Keratinocyte (primary cell): ENCODE measurements around the gene GLIPR1. TPM values are rescaled to one million over a fixed set of nuclear protein-coding genes. Genes with fewer than 3 reads are reported as not detected.

Source experiments
- DNase-seq: peaks from one replicate; pipeline ENCODE4 v3.0.0-alpha.2; 2011; ENCODE audit warnings: low read depth, missing footprints, low spot score
- FAIRE-seq: peaks from 2 replicates; lab custom pipeline; 2011; peaks lifted over from hg19 to GRCh38; lab: Jason Lieb, UNC
- H2AFZ ChIP-seq: 2 replicates; pipeline ENCODE4 v1.6.0; 2012; ENCODE audit warnings: low read length, control low read depth, inconsistent platforms; ENCODE audit not compliant: control insufficient read depth
- H3K27ac ChIP-seq: 2 replicates; pipeline ENCODE4 v1.5.1; 2011; ENCODE audit warnings: low read length; ENCODE audit not compliant: control insufficient read depth, insufficient read depth
- H3K27me3 ChIP-seq: 3 replicates; pipeline ENCODE4 v1.6.0; 2011; ENCODE audit warnings: low read length; ENCODE audit not compliant: control insufficient read depth, insufficient read depth; ENCODE audit errors: extremely low read depth
- H3K36me3 ChIP-seq, 2 experiments: 2 replicates in 1 of 2; 3 replicates in 1 of 2; pipeline ENCODE4 v1.5.1; 2011; ENCODE audit warnings: low read length in 2 of 2, mild to moderate bottlenecking in 1 of 2; ENCODE audit not compliant: control insufficient read depth in 2 of 2, insufficient read depth in 2 of 2; ENCODE audit errors: extremely low read depth in 1 of 2
- H3K4me1 ChIP-seq: 3 replicates; pipeline ENCODE4 v1.5.1; 2011; ENCODE audit warnings: low read length; ENCODE audit not compliant: control insufficient read depth, insufficient read depth; ENCODE audit errors: extremely low read depth
- H3K4me2 ChIP-seq: 3 replicates; pipeline ENCODE4 v1.6.0; 2011; ENCODE audit warnings: low read depth, low read length; ENCODE audit not compliant: control insufficient read depth, insufficient read depth; ENCODE audit errors: extremely low read depth
- H3K4me3 ChIP-seq, 3 experiments: fragments of 200-600 bp in 1 of 3; sonication (generic) in 1 of 3; 2 replicates in 2 of 3; 3 replicates in 1 of 3; pipeline ENCODE4 v1.5.1; 2011 to 2016; ENCODE audit warnings: low read length in 3 of 3, mild to moderate bottlenecking in 3 of 3, control low read depth in 2 of 3, inconsistent platforms in 1 of 3, low read depth in 1 of 3, mixed read lengths in 1 of 3, mixed run types in 1 of 3, moderate library complexity in 1 of 3; ENCODE audit not compliant: control insufficient read depth in 2 of 3, insufficient read depth in 2 of 3; ENCODE audit errors: extremely low read depth in 1 of 3
- H3K79me2 ChIP-seq: 2 replicates; pipeline ENCODE4 v1.6.0; 2012; ENCODE audit warnings: low read length; ENCODE audit not compliant: control insufficient read depth, insufficient read depth
- H3K9ac ChIP-seq: 3 replicates; pipeline ENCODE4 v1.6.0; 2011; ENCODE audit warnings: low read length; ENCODE audit not compliant: control insufficient read depth, insufficient read depth; ENCODE audit errors: extremely low read depth
- H3K9me1 ChIP-seq: 3 replicates; pipeline ENCODE4 v1.6.0; 2011; ENCODE audit warnings: low read length; ENCODE audit not compliant: control insufficient read depth, insufficient read depth; ENCODE audit errors: extremely low read depth
- H3K9me3 ChIP-seq: 2 replicates; pipeline ENCODE4 v1.5.1; 2012; ENCODE audit warnings: low read depth, low read length; ENCODE audit not compliant: control insufficient read depth
- H4K20me1 ChIP-seq: 3 replicates; pipeline ENCODE4 v1.6.0; 2011; ENCODE audit warnings: low read length; ENCODE audit not compliant: control insufficient read depth, insufficient read depth; ENCODE audit errors: extremely low read depth
- EZH2 ChIP-seq: IDR thresholded peaks from one replicate; pipeline ENCODE4 v1.6.1; 2012; ENCODE audit warnings: inconsistent platforms, mild to moderate bottlenecking, low read length, moderate library complexity
- dilution Hi-C: fragments of 300-500 bp; cut with MboI; formaldehyde crosslinking; loops from one replicate; pipeline ENCODE4 v1.7.0; 2020; ENCODE audit warnings: low sequenced_read_pairs; ENCODE audit not compliant: extremely low pct_ligation_motif_present
- polyA plus RNA-seq, 5 experiments: library from polyadenylated mRNA; depleted of rRNA in 3 of 5; stranded (reverse) in 3 of 5; stranded (forward) in 1 of 5; unstranded in 1 of 5; fragments of >200 nt; gene quantifications; 1 replicate in 1 of 5; 2 replicates in 3 of 5; 3 replicates in 1 of 5; pipeline versions ENCODE4 v1.2.1 to v1.2.3, GENCODE V29; 2011 to 2012; ENCODE audit warnings: missing spikeins in 2 of 5, low read depth in 1 of 5, low replicate concordance in 1 of 5
- TF ChIP-seq, protein P1 (sequence below), 3 experiments: IDR thresholded peaks in 1 of 3; conservative IDR thresholded peaks in 1 of 3; optimal IDR thresholded peaks in 1 of 3; 2 replicates in 2 of 3; 3 replicates in 1 of 3; pipeline versions ENCODE3 to v1.5.1; 2011; ENCODE audit warnings: low read length in 3 of 3, mild to moderate bottlenecking in 3 of 3, moderate library complexity in 2 of 3, control low read depth in 1 of 3, inconsistent platforms in 1 of 3; ENCODE audit not compliant: insufficient read depth in 2 of 3; ENCODE audit errors: extremely low read depth in 1 of 3

GLIPR1 gene
- polyA plus RNA-seq, 1 donor (not counting 4 experiments of a cell fraction or from before 2014, with no cell fraction given): 10.2 TPM

- DNase-seq (no peak), FAIRE-seq (no peak)
- no peaks in the 10 kb centered on the region for H3K79me2 ChIP-seq
- H3K9ac ChIP-seq: no peak overlapping the region
- no peaks in the 10 kb centered on the region for H3K9me1 ChIP-seq
- H3K4me3 ChIP-seq: no peak overlapping the region
- no peaks in the 10 kb centered on the region for H4K20me1 ChIP-seq
- no peaks in the 10 kb centered on the region for H3K27me3 ChIP-seq
- H3K36me3 ChIP-seq: no peaks in the 10 kb centered on the region
- dilution Hi-C loops: no loop called here
- no peaks in the 10 kb centered on the region for H3K9me3 ChIP-seq
- H3K27ac ChIP-seq: no peak overlapping the region
- no peaks in the 10 kb centered on the region for H3K4me1 ChIP-seq
- no peak for TF ChIP-seq EZH2
- TF ChIP-seq, protein P1, sequence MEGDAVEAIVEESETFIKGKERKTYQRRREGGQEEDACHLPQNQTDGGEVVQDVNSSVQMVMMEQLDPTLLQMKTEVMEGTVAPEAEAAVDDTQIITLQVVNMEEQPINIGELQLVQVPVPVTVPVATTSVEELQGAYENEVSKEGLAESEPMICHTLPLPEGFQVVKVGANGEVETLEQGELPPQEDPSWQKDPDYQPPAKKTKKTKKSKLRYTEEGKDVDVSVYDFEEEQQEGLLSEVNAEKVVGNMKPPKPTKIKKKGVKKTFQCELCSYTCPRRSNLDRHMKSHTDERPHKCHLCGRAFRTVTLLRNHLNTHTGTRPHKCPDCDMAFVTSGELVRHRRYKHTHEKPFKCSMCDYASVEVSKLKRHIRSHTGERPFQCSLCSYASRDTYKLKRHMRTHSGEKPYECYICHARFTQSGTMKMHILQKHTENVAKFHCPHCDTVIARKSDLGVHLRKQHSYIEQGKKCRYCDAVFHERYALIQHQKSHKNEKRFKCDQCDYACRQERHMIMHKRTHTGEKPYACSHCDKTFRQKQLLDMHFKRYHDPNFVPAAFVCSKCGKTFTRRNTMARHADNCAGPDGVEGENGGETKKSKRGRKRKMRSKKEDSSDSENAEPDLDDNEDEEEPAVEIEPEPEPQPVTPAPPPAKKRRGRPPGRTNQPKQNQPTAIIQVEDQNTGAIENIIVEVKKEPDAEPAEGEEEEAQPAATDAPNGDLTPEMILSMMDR (optimal IDR thresholded peaks at IDR 0.05 in 1 of 3, IDR thresholded peaks at IDR 0.05 in 1 of 3, conservative IDR thresholded peaks at IDR 0.05 in 1 of 3; ENCODE audit: extremely low read depth in 1 of 3, insufficient read depth in 2 of 3, low read length in 3 of 3): no peak
- H3K4me2 ChIP-seq: no peak overlapping the region
- H2AFZ ChIP-seq: no peak overlapping the region
Observed at GRCh38 chr12:75533239-75533638, 52.7 kb downstream of the GLIPR1 start.

GRCh38 chr12:75539889-75540288 is 59.3 kb downstream of the GLIPR1 start:
- H3K9me1 ChIP-seq: no peaks in the 10 kb centered on the region
- H3K4me1 ChIP-seq: no peaks in the 10 kb centered on the region
- H2AFZ ChIP-seq: no peak overlapping the region
- no peak overlapping the region for H3K27ac ChIP-seq
- H3K9ac ChIP-seq: no peak overlapping the region
- H3K4me2 ChIP-seq: no peak overlapping the region
- DNase-seq (no peak), FAIRE-seq (no peak)
- H4K20me1 ChIP-seq: no peaks in the 10 kb centered on the region
- no peaks in the 10 kb centered on the region for H3K9me3 ChIP-seq
- H3K4me3 ChIP-seq: no peak overlapping the region
- no peaks in the 10 kb centered on the region for H3K36me3 ChIP-seq
- no peaks in the 10 kb centered on the region for H3K27me3 ChIP-seq
- H3K79me2 ChIP-seq: no peaks in the 10 kb centered on the region
- dilution Hi-C loops: no loop called here
- no peak for TF ChIP-seq EZH2
- TF ChIP-seq, protein P1 (optimal IDR thresholded peaks at IDR 0.05 in 1 of 3, IDR thresholded peaks at IDR 0.05 in 1 of 3, conservative IDR thresholded peaks at IDR 0.05 in 1 of 3; ENCODE audit: extremely low read depth in 1 of 3, insufficient read depth in 2 of 3, low read length in 3 of 3): no peak
